HFF-Myc (cell line): ENCODE results near the gene LCA5.

Source experiments
- DNase-seq: peaks from one replicate; pipeline ENCODE4 v3.0.0-alpha.2; 2011; ENCODE audit warnings: low read depth; ENCODE audit errors: extremely low read depth
- H3K4me3 ChIP-seq: replicated peaks from 2 replicates; pipeline ENCODE4 v1.5.1; 2011; ENCODE audit warnings: low read depth, mild to moderate bottlenecking, control low read depth, low read length
- CTCF ChIP-seq: IDR thresholded peaks from 2 replicates; pipeline ENCODE4 v1.5.1; 2012; ENCODE audit warnings: mild to moderate bottlenecking, low read depth, low read length, control low read depth; ENCODE audit errors: missing control alignments

Gene LCA5

GRCh38 chr6:79520534-79520933 lies 16.7 kb downstream of the LCA5 start:
- DNase-seq: no peak
- H3K4me3 ChIP-seq: no peak overlapping the region
- TF ChIP-seq CTCF: no peak

GRCh38 chr6:79518842-79519241 lies 18.4 kb downstream of the LCA5 start:
- DNase-seq: no peak
- no peak overlapping the region for H3K4me3 ChIP-seq
- TF ChIP-seq CTCF: no peak

DNA sequence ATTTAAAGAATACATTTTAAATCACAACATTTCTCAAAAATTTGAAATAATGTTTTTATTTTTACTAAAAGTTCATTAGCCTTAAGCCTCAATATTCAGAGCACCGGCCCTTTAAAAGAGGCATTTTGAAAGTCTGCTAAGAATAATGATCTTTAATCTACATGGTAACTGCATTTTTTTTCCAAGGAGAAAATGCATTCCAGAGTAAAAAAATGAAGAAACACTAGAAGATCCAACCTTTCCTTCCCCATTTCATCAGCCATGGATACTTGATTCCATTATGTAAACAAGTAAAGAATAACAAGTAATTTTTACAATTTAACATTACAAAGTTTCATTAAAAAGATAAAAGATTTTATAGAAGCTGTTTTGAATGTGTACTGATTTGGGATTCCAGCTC lies 21.8 kb downstream of the LCA5 start:
- DNase-seq: no peak
- no peak overlapping the region for H3K4me3 ChIP-seq
- no peak for TF ChIP-seq CTCF

DNA sequence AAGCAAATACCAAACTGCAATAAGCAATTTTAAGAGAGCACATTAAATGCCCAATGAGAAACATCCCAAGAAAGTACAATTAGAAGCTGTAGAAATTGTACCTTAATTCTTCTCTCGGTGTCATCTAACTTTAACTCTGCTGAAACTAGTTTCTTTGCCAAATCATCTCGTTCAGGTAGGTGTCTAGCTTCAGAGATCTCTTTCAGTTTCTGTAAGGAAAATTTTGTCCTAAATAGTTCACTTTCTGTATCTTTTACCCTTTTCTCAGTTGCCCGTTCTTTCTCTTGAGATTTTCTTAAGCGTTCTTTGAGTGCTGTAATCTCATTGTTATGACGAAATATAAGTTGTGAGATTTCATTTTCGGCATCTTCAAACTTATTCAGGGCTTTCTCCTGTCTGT lies 24.1 kb downstream of the LCA5 start:
- no peak overlapping the region for H3K4me3 ChIP-seq
- no peak for DNase-seq
- TF ChIP-seq CTCF: no peak

- no peak for TF ChIP-seq CTCF
- no peak overlapping the region for H3K4me3 ChIP-seq
- no peak for DNase-seq
These were observed 25.2 kb downstream of the LCA5 start for GRCh38 chr6:79512014-79512413.

DNA sequence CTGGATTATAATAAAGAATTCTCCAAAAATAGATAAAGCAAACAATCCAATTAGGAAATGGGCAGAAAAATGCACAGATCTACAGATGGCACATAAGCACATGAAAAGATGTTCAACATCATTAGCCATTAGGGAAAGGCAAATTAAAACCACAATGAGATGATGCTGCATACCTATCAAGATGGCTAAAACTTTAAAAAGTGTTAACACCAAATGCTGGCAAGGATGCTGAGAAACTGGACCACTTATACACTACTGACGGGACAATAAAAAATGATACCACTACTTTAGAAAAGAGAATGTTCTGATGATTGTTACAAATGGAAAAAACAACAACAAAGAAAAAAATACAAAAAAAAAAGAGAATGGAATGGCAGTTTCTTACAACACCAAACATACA lies 26.5 kb downstream of the LCA5 start:
- no peak for TF ChIP-seq CTCF
- H3K4me3 ChIP-seq: no peak overlapping the region

GRCh38 chr6:79506251-79506650 lies 31.0 kb downstream of the LCA5 start:
- no peak overlapping the region for H3K4me3 ChIP-seq
- TF ChIP-seq CTCF: no peak
- no peak for DNase-seq

More for the DNA sequence above, 26.5 kb downstream of the LCA5 start:
- DNase-seq: no peak
